ENCODE results near the gene CD1C.

The CD1C gene

GRCh38 chr1:158329300-158329699 lies 39.6 kb downstream of the CD1C start:
- no peak for DNase-seq

GRCh38 chr1:158329733-158330132 lies 40.0 kb downstream of the CD1C start:
- DNase-seq, result peak; percentile 46

- DNase-seq, result no peak
Measured at GRCh38 chr1:158330391-158331105, 40.8 kb downstream of the CD1C start.

- no peak for DNase-seq
Measured at GRCh38 chr1:158331106-158331425, 41.3 kb downstream of the CD1C start.

GRCh38 chr1:158331481-158332150 lies 41.9 kb downstream of the CD1C start, which contains the start of gene CD1B:
CD1B (minus strand) TSS chr1:158331531; CDS start chr1:158331423, 108 bp downstream.
- no peak for DNase-seq

GRCh38 chr1:158333405-158334155 lies 43.9 kb downstream of the CD1C start:
- no peak for DNase-seq

- DNase-seq, result no peak
Measured at GRCh38 chr1:158334526-158335212, 44.9 kb downstream of the CD1C start.

GRCh38 chr1:158335213-158335532 lies 45.5 kb downstream of the CD1C start:
- DNase-seq, result no peak

DNA sequence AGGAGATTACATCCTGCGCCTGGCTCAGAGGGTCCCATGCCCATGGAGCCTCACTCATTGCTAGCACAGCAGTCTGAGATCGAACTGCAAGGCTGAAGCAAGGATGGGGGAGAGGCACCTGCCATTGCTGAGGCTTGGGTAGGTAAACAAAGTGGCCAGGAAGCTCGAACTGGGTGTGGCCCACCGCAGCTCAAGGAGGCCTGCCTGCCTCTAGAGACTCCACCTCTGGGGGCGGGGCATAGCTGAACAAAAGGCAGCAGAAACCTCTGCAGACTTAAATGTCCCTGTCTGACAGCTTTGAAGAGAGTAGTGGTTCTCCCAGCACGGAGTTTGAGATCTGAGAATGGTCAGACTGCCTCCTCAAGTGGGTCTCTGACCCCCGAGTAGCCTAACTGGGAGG lies 46.7 kb downstream of the CD1C start:
- peak; percentile 37 for DNase-seq

Measured in DMS53 (cell line).